Erythroblast (primary cell): ENCODE measurements around the gene LDHB.
"Not testable (repeated sequence)": the region's sequence is repeated elsewhere in the genome, so short reads cannot be mapped to it uniquely, and the experiment has no call there.

Experiments used
- GATA1 ChIP-seq: IDR thresholded peaks from 2 replicates; pipeline ENCODE4 v1.6.1; 2011; ENCODE audit warnings: low read depth, mild to moderate bottlenecking, control low read depth, low read length, moderate library complexity
- POLR2A ChIP-seq: IDR thresholded peaks from 2 replicates; pipeline ENCODE4 v1.6.1; 2011; ENCODE audit warnings: mild to moderate bottlenecking, low read length

DNA sequence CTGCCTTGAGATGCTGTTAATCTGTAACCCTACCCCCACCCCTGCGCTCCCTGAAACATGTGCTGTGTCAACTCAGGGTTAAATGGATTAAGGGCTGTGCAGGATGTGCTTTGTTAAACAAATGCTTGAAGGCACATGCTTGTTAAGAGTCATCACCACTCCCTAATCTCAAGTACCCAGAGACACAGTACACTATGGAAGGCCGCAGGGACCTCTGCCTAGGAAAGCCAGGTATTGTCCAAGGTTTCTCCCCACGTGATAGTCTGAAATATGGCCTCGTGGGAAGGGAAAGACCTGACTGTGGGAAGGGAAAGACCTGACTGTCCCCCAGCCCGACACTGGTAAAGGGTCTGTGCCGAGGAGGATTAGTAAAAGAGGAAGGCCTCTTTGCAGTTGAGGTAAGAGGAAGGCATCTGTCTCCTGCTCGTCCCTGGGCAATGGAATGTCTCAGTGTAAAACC lies 12.6 kb downstream of the LDHB start:
- TF ChIP-seq POLR2A, GATA1: not testable (repeated sequence)
